Endothelial cell of umbilical vein (primary cell): ENCODE results near the gene PRR23B. TPM values are rescaled to one million over a fixed set of nuclear protein-coding genes. Genes with fewer than 3 reads are reported as not detected.

Source experiments
- BruUV-seq: library from RNA; stranded (reverse); fragments of 400-500 nt; replicated peaks from 2 replicates; lab custom pipeline; 2021; lab: Mats Ljungman, UMichigan
- CTCF ChIA-PET: fragments of 300-600, 350-600 bp; sonication (Branson Sonifier 250); formaldehyde crosslinking; loops from one replicate; lab custom pipeline; 2021; ENCODE audit warnings: antibody characterized with exemption, inconsistent platforms; lab: Charles Lee
- POLR2A ChIA-PET: fragments of 300-600, 350-600 bp; sonication (Branson Sonifier 250); formaldehyde crosslinking; loops from one replicate; lab custom pipeline; 2021; ENCODE audit warnings: antibody characterized with exemption, inconsistent platforms; lab: Charles Lee
- DNase-seq: peaks from one replicate; pipeline ENCODE4 v3.0.0-alpha.2; 2011; ENCODE audit warnings: low read depth, low spot score
- FAIRE-seq: peaks from 2 replicates; lab custom pipeline; 2011; peaks lifted over from hg19 to GRCh38; lab: Jason Lieb, UNC
- H2AFZ ChIP-seq: 2 replicates; pipeline ENCODE4 v1.6.0; 2012; ENCODE audit warnings: low read depth, low read length, control low read depth, inconsistent platforms
- H3K27ac ChIP-seq: 2 replicates; pipeline ENCODE4 v1.5.1; 2011; ENCODE audit warnings: low read depth, mild to moderate bottlenecking, control low read depth, low read length, moderate library complexity; ENCODE audit not compliant: insufficient read depth
- H3K27me3 ChIP-seq, 2 experiments: 2 replicates each; pipeline versions ENCODE4 v1.6.0 to v1.6.1; 2011; ENCODE audit warnings: low read length in 2 of 2, mixed read lengths in 1 of 2; ENCODE audit not compliant: control insufficient read depth in 2 of 2, insufficient read depth in 2 of 2
- H3K36me3 ChIP-seq, 2 experiments: 2 replicates in 1 of 2; 3 replicates in 1 of 2; pipeline ENCODE4 v1.5.1; 2011; ENCODE audit warnings: low read length in 2 of 2, mild to moderate bottlenecking in 1 of 2, moderate library complexity in 1 of 2; ENCODE audit not compliant: control insufficient read depth in 2 of 2, insufficient read depth in 2 of 2; ENCODE audit errors: extremely low read depth in 1 of 2
- H3K4me1 ChIP-seq: 3 replicates; pipeline ENCODE4 v1.5.1; 2011; ENCODE audit warnings: mild to moderate bottlenecking, low read length; ENCODE audit not compliant: control insufficient read depth, insufficient read depth; ENCODE audit errors: extremely low read depth
- H3K4me2 ChIP-seq: 2 replicates; pipeline ENCODE4 v1.6.1; 2011; ENCODE audit warnings: low read length, control low read depth, mixed read lengths; ENCODE audit not compliant: insufficient read depth
- H3K4me3 ChIP-seq, 3 experiments: fragments of 200-600 bp in 1 of 3; sonication (generic), shearing (Covaris generic) in 1 of 3; replicated peaks in 1 of 3; 2 replicates each; pipeline ENCODE4 v1.5.1; 2011 to 2016; ENCODE audit warnings: control low read depth in 3 of 3, low read length in 3 of 3, mild to moderate bottlenecking in 2 of 3, inconsistent platforms in 1 of 3, low read depth in 1 of 3, moderate library complexity in 1 of 3; ENCODE audit not compliant: insufficient read depth in 1 of 3
- H3K79me2 ChIP-seq: 2 replicates; pipeline ENCODE4 v1.6.0; 2012; ENCODE audit warnings: low read length, inconsistent platforms; ENCODE audit not compliant: control insufficient read depth, insufficient read depth
- H3K9ac ChIP-seq: replicated peaks from 2 replicates; pipeline ENCODE3; 2011; ENCODE audit warnings: low read length, control low read depth; ENCODE audit not compliant: insufficient read depth; ENCODE audit errors: extremely low read depth
- H3K9me1 ChIP-seq: replicated peaks from 3 replicates; pipeline ENCODE4 v1.6.0; 2011; ENCODE audit warnings: mild to moderate bottlenecking, low read length; ENCODE audit not compliant: control insufficient read depth, insufficient read depth; ENCODE audit errors: extremely low read depth
- H3K9me3 ChIP-seq: replicated peaks from 2 replicates; pipeline ENCODE4 v1.5.1; 2012; ENCODE audit warnings: low read length, inconsistent platforms; ENCODE audit not compliant: control insufficient read depth, insufficient read depth
- H4K20me1 ChIP-seq: replicated peaks from 2 replicates; pipeline ENCODE3; 2011; ENCODE audit warnings: mild to moderate bottlenecking, low read length; ENCODE audit not compliant: control insufficient read depth, insufficient read depth; ENCODE audit errors: extremely low read depth
- CTCF ChIP-seq, 2 donors: IDR thresholded peaks; 1 replicate in 1 of 2; 2 replicates in 1 of 2; pipeline ENCODE4 v1.5.1; 2011; ENCODE audit warnings: low read length in 2 of 2, mild to moderate bottlenecking in 2 of 2, moderate library complexity in 2 of 2, control low read depth in 1 of 2, inconsistent platforms in 1 of 2, low read depth in 1 of 2; ENCODE audit not compliant: insufficient read depth in 1 of 2; ENCODE audit errors: extremely low read depth in 1 of 2
- EZH2 ChIP-seq: IDR thresholded peaks from 2 replicates; pipeline ENCODE4 v1.6.1; 2012; ENCODE audit warnings: borderline replicate concordance, low read depth, mild to moderate bottlenecking, moderate library complexity, low read length, inconsistent platforms; ENCODE audit not compliant: severe bottlenecking
- FOS ChIP-seq: IDR thresholded peaks from 2 replicates; pipeline ENCODE4 v1.6.1; 2011; ENCODE audit warnings: mild to moderate bottlenecking, low read length, moderate library complexity, borderline replicate concordance; ENCODE audit not compliant: insufficient read depth
- GATA2 ChIP-seq: IDR thresholded peaks from 2 replicates; pipeline ENCODE4 v1.7.0; 2011; ENCODE audit warnings: low read depth, mild to moderate bottlenecking, moderate library complexity, mixed read lengths, low read length; ENCODE audit not compliant: insufficient read length, insufficient read depth
- MAX ChIP-seq: IDR thresholded peaks from 2 replicates; pipeline ENCODE4 v1.6.1; 2011; ENCODE audit not compliant: insufficient read depth, insufficient read length
- MYC ChIP-seq: IDR thresholded peaks from one replicate; pipeline ENCODE4 v1.6.1; 2011; ENCODE audit warnings: mild to moderate bottlenecking, low read depth, low read length
- POLR2A ChIP-seq: IDR thresholded peaks from 2 replicates; pipeline ENCODE4 v1.6.1; 2012; ENCODE audit warnings: low read depth, mild to moderate bottlenecking, control low read depth, low read length
- POLR2AphosphoS5 ChIP-seq: IDR thresholded peaks from 2 replicates; pipeline ENCODE4 v1.6.1; 2012; ENCODE audit warnings: low read depth, mild to moderate bottlenecking, control low read depth, low read length, moderate library complexity; ENCODE audit not compliant: insufficient read depth
- dilution Hi-C: fragments of 300-500 bp; cut with MboI; formaldehyde crosslinking; loops from one replicate; pipeline ENCODE4 v1.15.0; 2019; ENCODE audit warnings: low sequenced_read_pairs; ENCODE audit not compliant: extremely low pct_ligation_motif_present
- intact Hi-C: fragments of 100-400 bp; cut with micrococcal nuclease; formaldehyde crosslinking; loops from one replicate; pipeline ENCODE4 v1.10.0; 2022
- polyA plus RNA-seq, 4 experiments: library from polyadenylated mRNA; depleted of rRNA in 3 of 4; stranded (reverse) in 3 of 4; unstranded in 1 of 4; fragments of >200 nt; gene quantifications; 2 replicates each; pipeline versions ENCODE4 v1.2.1 to v1.2.3, GENCODE V29; 2011 to 2012; ENCODE audit warnings: missing spikeins in 1 of 4
- total RNA-seq: library from RNA; stranded (reverse); gene quantifications from 2 replicates; pipeline ENCODE4 v1.2.3, GENCODE V29; 2021

Gene PRR23B
- total and polyA plus RNA-seq, 2 donors (not counting 3 experiments of a cell fraction or from before 2014, with no cell fraction given): not detected

GRCh38 chr3:139037478-139037877 is 16.8 kb upstream of the PRR23B start:
- H3K4me1 ChIP-seq: no peaks in the 10 kb centered on the region
- no peaks in the 10 kb centered on the region for H3K36me3 ChIP-seq
- TF ChIP-seq POLR2A (no peak), EZH2 (no peak), POLR2AphosphoS5 (no peak), FOS (no peak), MYC (no peak), MAX (no peak), CTCF (IDR thresholded peaks at IDR 0.05; ENCODE audit: extremely low read depth in 1 of 2, insufficient read depth in 1 of 2, low read depth in 1 of 2, low read length in 2 of 2) (no peak), GATA2 (no peak)
- BruUV-seq: no TSS peak
- H3K9me1 ChIP-seq: no peaks in the 10 kb centered on the region
- H3K9me3 ChIP-seq: no peaks in the 10 kb centered on the region
- POLR2A ChIA-PET: no interaction called here
- no peak overlapping the region for H2AFZ ChIP-seq
- no peak for FAIRE-seq
- H3K4me3 ChIP-seq: no peak overlapping the region
- no peak overlapping the region for H3K9ac ChIP-seq
- H3K4me2 ChIP-seq: no peak overlapping the region
- no peak overlapping the region for H3K27ac ChIP-seq
- dilution Hi-C loops (no loop called here), intact Hi-C loops (no loop called here)
- H3K27me3 ChIP-seq: no peaks in the 10 kb centered on the region
- no peak for DNase-seq
- no peaks in the 10 kb centered on the region for H3K79me2 ChIP-seq
- CTCF ChIA-PET: no interaction called here
- H4K20me1 ChIP-seq: no peaks in the 10 kb centered on the region
